GM12873 (cell line): ENCODE results near the gene STAT4.

Experiments used
- TF ChIP-seq, protein P1 (sequence below): IDR thresholded peaks from 2 replicates; pipeline ENCODE4 v1.5.1; 2012; ENCODE audit warnings: low read depth, mild to moderate bottlenecking, moderate library complexity, low read length, control low read depth; ENCODE audit not compliant: insufficient read depth; ENCODE audit errors: missing control alignments

Gene STAT4

DNA sequence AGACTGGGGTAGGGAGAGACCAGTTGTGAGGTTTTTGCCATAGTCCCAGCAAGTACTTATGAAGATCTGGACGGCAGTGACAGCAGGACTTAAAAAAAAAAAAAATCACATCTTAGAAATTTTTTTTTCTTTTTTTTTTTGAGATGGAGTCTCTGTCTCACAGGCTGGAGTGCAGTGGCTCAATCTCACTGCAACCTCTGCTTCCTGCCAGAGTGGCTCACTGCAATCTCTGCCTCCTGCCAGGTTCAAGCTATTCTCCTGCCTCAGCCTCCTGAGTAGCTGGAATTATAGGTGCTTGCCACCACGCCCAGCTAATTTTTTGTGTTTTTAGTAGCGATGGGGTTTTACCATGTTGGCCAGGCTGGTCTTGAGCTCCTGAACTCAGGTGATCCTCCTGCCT is 22.4 kb upstream of the STAT4 start:
- TF ChIP-seq, protein P1, sequence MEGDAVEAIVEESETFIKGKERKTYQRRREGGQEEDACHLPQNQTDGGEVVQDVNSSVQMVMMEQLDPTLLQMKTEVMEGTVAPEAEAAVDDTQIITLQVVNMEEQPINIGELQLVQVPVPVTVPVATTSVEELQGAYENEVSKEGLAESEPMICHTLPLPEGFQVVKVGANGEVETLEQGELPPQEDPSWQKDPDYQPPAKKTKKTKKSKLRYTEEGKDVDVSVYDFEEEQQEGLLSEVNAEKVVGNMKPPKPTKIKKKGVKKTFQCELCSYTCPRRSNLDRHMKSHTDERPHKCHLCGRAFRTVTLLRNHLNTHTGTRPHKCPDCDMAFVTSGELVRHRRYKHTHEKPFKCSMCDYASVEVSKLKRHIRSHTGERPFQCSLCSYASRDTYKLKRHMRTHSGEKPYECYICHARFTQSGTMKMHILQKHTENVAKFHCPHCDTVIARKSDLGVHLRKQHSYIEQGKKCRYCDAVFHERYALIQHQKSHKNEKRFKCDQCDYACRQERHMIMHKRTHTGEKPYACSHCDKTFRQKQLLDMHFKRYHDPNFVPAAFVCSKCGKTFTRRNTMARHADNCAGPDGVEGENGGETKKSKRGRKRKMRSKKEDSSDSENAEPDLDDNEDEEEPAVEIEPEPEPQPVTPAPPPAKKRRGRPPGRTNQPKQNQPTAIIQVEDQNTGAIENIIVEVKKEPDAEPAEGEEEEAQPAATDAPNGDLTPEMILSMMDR, result no peak

DNA sequence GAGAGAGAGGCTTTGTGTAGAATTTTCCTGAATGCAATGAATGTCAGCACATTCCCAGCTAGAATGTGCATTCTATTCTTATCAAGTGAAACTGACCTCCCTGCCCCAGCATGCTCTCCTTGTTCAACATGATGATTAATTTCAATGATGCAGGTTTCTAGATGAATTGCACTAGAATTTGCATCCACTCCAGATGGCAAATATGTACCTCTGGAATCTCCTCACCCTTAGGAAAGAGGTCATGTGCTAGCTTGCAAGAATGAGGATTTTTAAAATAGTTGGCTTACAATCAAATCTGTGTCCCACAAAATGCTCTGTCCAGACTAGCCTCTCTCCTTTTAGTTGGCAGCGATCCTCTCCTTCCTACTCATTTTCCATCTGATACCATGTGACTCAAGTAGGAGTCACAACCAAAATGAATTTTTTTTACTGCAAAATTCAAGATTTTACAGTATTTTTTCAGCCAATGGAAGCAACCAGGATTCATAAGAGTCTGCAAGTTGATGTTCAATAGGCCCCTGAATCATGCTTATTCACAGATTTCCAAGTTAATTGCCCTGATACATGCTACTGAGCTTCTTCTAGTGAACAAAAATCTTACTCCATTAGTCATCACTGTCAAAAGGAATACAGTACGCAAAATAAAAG is 21.0 kb upstream of the STAT4 start:
- TF ChIP-seq, protein P1, result no peak

DNA sequence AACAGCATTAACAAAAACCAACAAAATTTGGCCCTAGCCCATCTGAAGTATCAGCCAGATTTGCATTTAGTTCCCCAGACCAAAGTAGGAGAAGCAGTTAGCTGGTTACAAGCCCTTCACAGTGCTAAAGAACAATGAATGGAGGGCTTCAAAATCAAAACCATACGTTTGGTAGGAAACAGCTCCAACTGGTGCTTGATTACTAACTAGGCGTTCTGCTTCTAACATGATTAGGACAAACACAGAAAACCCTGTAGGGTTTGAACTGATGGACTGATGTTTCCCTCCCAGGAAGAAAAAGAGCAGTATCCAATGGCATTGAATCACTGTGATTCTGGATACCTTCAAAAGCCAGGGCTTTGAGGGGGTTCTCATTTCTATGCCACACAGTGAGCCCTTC is 20.5 kb upstream of the STAT4 start:
- TF ChIP-seq, protein P1, result no peak

DNA sequence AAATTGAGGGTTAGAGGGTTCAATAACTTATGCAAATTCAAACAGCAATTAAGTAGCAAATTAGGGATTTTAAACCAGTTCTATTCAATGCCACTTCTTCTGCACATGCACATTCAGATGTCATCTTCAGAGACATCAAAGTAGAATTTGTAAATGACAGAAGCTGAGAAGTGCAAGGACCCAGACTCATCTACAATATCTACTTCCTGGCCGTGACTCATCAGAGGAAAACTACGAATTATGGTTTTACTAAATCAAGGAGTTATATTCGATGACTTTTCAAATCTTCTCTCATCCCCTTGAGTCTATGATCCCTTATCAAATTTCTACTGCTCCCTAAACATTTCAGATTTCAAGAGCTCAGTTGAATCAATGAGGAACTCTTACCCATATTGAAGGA is 20.0 kb upstream of the STAT4 start:
- TF ChIP-seq, protein P1, result no peak

DNA sequence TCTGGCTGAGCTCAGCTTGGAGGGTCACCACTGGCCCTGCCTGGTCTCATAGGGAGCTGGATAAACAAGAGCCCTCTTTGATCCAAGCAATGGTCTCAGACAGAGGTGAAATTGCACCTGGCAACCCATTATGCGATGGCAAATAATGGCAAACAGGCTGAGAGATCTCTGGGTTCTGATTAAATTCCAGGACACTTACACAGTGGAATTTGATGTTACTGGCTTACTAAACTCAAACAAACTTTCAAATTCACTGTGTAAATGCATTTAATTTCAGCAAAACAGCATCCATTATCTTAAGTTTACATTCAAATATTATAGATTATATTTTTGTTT is 19.5 kb upstream of the STAT4 start:
- TF ChIP-seq, protein P1, result no peak

DNA sequence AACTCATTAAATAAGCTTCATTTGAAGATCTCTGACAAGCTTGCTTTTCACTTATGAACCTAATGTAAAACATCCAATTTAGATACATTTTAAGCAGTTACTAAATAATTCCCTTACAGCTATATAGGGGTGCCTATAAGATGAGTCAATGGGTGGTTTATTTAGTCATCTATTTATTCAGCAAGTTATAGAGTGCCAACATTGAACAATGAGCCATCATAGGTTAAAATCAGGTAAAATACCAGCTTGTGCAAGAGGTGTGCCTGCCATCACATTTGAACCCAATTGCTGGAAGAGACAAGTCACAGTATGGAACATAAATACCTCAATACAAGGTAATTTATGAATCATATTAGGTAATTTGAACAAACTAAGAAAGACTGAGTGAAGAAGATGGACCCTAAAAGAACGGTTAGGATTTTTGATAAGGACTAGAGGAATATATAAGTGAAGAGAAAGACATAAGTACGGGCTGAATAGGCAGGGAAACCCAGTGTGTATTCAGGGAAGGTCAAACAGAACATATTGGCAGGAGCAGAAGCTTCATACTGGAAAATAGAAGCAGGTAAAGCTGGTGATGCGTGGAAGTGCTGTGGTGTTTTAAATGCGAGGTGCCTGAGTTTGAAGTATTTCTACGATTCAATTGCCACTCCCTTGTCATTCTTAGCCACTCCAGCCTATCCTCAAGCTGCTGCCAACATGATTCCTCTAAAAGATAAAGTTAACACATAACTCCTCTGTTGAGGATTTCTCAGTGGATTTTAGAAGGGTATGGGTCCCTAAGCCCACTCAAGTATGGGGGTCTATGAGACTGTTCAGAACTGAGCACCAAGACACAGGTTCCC is 18.9 kb upstream of the STAT4 start:
- TF ChIP-seq, protein P1, result no peak

DNA sequence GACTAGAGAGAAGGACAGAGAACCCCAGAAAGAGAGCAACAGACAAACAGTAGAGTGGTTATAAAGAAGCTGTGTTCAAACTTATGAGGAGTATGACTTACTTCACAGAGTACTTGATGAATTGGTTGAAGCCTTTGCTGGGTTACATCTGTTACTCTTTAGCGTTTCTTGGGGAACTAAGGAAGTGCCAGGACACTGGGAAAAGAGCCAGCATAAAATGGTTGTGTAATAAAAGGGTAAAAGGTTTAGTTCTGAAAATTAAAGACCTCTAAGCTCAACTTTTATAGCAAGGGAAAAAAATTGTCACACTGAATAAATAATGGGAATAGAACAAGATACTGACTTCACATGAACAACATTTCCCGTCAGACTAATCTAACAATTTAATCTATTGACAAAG is 17.0 kb upstream of the STAT4 start:
- TF ChIP-seq, protein P1, result no peak
